Subcutaneous adipose tissue (tissue), 4 donors: ENCODE results near the gene STEAP2. TPM values are rescaled to one million over a fixed set of nuclear protein-coding genes. Genes with fewer than 3 reads are reported as not detected.

Source experiments
- total RNA-seq, 4 donors: library from RNA; depleted of rRNA; stranded (reverse); fragments of >200 nt; gene quantifications; one replicate each; pipeline ENCODE4 v1.1.0, GENCODE V29; 2016
- TF ChIP-seq, protein P1 (sequence below): fragments of 450-650 bp; IDR thresholded peaks from one replicate; pipeline ENCODE4 v1.5.1; 2016; ENCODE audit warnings: low read depth, mild to moderate bottlenecking, control low read depth, antibody characterized with exemption, moderate library complexity

The STEAP2 gene
- total RNA-seq, 4 donors from 2014 or later, result 10.5 to 21.2 (median 17.1) TPM

DNA sequence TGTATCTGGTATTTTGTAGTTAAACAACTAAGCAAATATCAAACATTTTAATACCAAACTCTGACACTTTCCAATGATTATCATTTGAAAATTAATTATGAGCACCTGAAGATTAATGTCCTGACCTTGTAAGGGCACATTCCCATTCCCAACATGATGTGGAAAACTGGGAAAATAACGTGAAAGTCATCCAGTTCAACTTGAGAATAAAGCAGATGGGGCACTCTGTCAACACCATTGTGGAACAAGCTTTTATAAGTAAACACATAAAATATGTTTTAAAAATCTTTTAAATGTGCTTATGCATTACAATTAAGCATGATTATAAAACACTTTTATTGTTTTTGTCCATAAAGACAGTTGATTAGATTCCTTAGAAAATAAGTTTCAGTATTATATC, 14.1 kb downstream of the STEAP2 start:
- TF ChIP-seq, protein P1, sequence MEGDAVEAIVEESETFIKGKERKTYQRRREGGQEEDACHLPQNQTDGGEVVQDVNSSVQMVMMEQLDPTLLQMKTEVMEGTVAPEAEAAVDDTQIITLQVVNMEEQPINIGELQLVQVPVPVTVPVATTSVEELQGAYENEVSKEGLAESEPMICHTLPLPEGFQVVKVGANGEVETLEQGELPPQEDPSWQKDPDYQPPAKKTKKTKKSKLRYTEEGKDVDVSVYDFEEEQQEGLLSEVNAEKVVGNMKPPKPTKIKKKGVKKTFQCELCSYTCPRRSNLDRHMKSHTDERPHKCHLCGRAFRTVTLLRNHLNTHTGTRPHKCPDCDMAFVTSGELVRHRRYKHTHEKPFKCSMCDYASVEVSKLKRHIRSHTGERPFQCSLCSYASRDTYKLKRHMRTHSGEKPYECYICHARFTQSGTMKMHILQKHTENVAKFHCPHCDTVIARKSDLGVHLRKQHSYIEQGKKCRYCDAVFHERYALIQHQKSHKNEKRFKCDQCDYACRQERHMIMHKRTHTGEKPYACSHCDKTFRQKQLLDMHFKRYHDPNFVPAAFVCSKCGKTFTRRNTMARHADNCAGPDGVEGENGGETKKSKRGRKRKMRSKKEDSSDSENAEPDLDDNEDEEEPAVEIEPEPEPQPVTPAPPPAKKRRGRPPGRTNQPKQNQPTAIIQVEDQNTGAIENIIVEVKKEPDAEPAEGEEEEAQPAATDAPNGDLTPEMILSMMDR, result no peak

GRCh38 chr7:90227259-90227658, 15.7 kb downstream of the STEAP2 start:
- TF ChIP-seq, protein P1, result no peak

GRCh38 chr7:90229682-90230081, 18.1 kb downstream of the STEAP2 start:
- TF ChIP-seq, protein P1, result no peak

- TF ChIP-seq, protein P1, result no peak
Measured at GRCh38 chr7:90230834-90231233, 19.3 kb downstream of the STEAP2 start.

DNA sequence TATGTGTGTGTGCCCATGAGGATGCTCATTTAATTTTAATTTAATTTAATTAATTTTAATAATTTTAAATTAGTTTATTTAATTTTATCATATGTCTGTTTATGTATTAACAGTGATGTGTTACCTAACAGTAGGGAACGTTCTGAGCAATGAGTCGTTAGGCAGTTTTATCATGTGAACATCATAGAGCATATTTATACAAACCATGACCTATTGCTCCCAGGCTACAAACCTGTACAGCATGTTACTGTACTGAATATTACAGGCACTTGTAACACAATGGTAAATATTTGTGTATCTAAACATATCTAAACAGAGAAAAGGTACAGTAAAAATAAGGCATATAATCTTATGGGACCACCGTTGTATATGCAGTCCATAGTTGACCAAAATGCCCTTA, 19.8 kb downstream of the STEAP2 start:
- TF ChIP-seq, protein P1, result no peak

DNA sequence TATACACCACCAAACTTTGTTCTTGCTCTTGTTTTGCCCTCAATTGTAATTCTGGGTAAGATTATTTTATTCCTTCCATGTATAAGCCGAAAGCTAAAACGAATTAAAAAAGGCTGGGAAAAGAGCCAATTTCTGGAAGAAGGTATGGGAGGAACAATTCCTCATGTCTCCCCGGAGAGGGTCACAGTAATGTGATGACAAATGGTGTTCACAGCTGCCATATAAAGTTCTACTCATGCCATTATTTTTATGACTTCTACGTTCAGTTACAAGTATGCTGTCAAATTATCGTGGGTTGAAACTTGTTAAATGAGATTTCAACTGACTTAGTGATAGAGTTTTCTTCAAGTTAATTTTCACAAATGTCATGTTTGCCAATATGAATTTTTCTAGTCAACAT, 20.9 kb downstream of the STEAP2 start:
- TF ChIP-seq, protein P1, result no peak

- TF ChIP-seq, protein P1, result no peak
Measured at GRCh38 chr7:90233569-90233968, 22.0 kb downstream of the STEAP2 start.
